WERI-Rb-1 (cell line): ENCODE data around the gene IFT22.
"Not testable (repeated sequence)": the region's sequence is repeated elsewhere in the genome, so short reads cannot be mapped to it uniquely, and the experiment has no call there.

Experiments used
- DNase-seq: peaks from one replicate; pipeline ENCODE4 v3.0.0-alpha.2; 2020
- H3K27ac ChIP-seq: fragments of 250-450 bp; sonication (Bioruptor Pico); 2 replicates; pipeline ENCODE4 v1.5.1; 2020; ENCODE audit warnings: mild to moderate bottlenecking, moderate library complexity
- H3K27me3 ChIP-seq: fragments of 250-450 bp; sonication (Bioruptor Pico); 2 replicates; pipeline ENCODE4 v1.5.1; 2021; ENCODE audit warnings: mild to moderate bottlenecking, low read depth, moderate library complexity; ENCODE audit not compliant: insufficient read depth, severe bottlenecking
- H3K36me3 ChIP-seq: fragments of 250-450 bp; sonication (Bioruptor Pico); 2 replicates; pipeline ENCODE4 v1.5.1; 2020; ENCODE audit warnings: mild to moderate bottlenecking, moderate library complexity
- H3K4me3 ChIP-seq: 2 replicates; pipeline ENCODE4 v1.5.1; 2011; ENCODE audit warnings: low read depth, mild to moderate bottlenecking, control low read depth, low read length
- H3K9me3 ChIP-seq: fragments of 250-450 bp; sonication (Bioruptor Pico); 2 replicates; pipeline ENCODE4 v1.5.1; 2021; ENCODE audit warnings: mild to moderate bottlenecking, moderate library complexity; ENCODE audit not compliant: severe bottlenecking
- CTCF ChIP-seq: IDR thresholded peaks from 2 replicates; pipeline ENCODE4 v1.5.1; 2011; ENCODE audit warnings: low read depth, mild to moderate bottlenecking, control low read depth, inconsistent platforms, low read length

The IFT22 gene

DNA sequence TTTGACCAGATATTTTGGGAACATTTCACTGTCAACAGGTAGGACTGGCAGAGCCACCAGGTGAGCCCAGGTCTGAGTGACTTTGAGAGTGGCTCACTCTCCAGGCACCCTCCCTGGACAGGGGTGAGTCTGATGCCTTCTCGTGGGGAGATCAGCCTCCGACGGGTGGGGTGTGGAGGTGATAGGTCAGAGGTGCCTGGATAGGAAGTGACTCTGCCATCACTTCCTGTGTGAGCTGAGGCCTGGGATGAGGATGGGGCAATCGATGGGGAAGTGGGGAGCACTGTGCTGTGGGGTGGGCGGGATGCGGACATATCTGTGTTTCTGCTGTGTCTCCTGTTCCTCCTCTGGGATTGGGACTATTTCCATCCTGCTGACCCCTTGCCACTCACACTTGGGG, 34.6 kb downstream of the IFT22 start:
- Histone ChIP-seq H3K27me3 (peaks cover 37% of the 10 kb centered on the region), H3K9me3 (no peaks in the 10 kb centered on the region)
- no peak for DNase-seq

GRCh38 chr7:101285880-101286279, 35.7 kb downstream of the IFT22 start:
- peaks cover 43% of the 10 kb centered on the region for H3K27me3 ChIP-seq
- not testable (repeated sequence) for H3K4me3 ChIP-seq, H3K36me3 ChIP-seq, H3K9me3 ChIP-seq, DNase-seq, H3K27ac ChIP-seq

More for the DNA sequence above, 34.6 kb downstream of the IFT22 start:
- TF ChIP-seq CTCF, result no peak
- no peaks in the 10 kb centered on the region for H3K36me3 ChIP-seq
- no peak overlapping the region for H3K27ac ChIP-seq
- no peak overlapping the region for H3K4me3 ChIP-seq

DNA sequence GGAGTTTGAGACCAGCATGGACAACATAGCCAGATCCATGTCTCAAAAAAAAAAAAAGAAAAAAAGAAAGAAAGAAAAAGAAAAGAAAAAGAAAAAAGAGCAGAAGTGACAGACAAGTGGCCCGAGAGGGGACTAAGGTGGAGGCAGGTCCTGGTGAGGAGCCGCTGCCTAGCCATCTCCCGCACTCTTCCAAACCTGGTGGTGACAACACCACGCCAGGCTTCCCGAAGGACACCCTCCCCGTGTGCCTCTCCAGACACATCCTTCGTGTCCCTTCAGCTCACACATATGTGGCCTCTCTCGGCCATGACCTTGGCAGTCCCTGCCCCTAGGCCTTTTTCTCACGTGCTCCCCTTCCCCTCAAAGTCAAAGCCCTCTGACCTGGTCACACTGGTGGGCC, 36.4 kb downstream of the IFT22 start:
- Histone ChIP-seq H3K27me3 (peaks cover 43% of the 10 kb centered on the region), H3K9me3 (no peaks in the 10 kb centered on the region), H3K36me3 (no peaks in the 10 kb centered on the region), H3K27ac (no peak overlapping the region), H3K4me3 (no peak overlapping the region)
- no peak for DNase-seq
- no peak for TF ChIP-seq CTCF

DNA sequence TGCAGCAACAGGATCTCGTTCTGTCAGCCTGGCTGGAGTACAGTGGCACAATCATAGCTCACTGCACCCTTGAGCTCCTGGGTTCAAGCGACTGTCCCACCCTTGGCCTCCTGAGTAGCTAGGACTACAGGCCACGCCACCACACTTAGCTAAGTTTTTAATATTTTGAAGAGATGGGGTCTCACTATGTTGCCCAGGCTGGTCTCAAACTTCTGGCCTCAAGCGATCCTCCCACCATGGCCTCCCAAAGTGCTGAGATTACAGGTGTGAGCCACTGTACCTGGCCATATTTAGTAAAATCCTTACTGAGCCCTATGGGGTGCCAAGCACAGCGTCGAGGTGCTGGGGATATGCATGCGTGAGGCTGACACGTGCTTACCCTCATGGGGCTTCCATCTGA, 40.7 kb downstream of the IFT22 start:
- H3K36me3 ChIP-seq, DNase-seq, H3K9me3 ChIP-seq, H3K27ac ChIP-seq, H3K4me3 ChIP-seq: not testable (repeated sequence)
- peaks cover 53% of the 10 kb centered on the region for H3K27me3 ChIP-seq

DNA sequence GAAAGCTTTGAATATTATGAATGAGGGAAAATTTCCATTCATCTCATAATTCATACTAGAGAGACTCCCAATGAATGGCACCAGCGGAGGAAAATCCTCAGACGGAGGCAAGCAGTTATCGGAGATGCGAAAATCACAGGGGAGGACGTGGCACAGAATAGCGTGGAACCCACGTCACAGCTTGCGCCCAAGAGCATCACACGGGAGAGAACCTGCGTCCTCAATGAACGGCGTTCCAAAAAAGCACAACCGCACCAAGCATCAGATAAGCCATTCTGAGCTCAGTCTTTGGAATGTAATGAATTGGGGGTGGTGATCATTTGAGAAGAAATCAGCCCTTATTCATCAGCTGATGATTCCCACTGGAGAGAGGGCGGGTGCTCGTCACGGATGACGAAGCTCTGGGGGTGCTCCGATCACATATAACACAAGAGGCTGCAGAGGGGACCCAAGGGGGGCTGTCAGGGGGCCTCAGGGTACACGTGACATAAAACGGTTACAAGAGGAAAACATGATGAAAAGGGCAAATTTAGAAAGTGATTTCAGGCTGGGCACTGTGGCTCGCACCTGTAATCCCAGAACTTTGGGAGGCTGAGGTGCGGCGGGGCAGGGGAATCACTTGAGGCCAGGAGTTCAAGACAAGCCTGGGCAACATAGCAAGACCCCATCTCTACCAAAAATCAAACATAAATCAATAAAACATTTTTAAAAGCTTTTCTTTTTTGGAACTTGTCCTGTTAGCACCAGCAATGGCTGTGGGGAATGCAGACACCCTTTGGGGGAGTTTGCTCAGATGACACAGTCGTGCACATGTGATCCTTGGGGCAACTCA, 42.9 kb downstream of the IFT22 start:
- H3K27me3 ChIP-seq, result peaks cover 47% of the 10 kb centered on the region
- H3K36me3 ChIP-seq, result no peaks in the 10 kb centered on the region
- no peak for TF ChIP-seq CTCF
- no peaks in the 10 kb centered on the region for H3K9me3 ChIP-seq
- H3K4me3 ChIP-seq, result no peak overlapping the region
- no peak for DNase-seq
- no peak overlapping the region for H3K27ac ChIP-seq

DNA sequence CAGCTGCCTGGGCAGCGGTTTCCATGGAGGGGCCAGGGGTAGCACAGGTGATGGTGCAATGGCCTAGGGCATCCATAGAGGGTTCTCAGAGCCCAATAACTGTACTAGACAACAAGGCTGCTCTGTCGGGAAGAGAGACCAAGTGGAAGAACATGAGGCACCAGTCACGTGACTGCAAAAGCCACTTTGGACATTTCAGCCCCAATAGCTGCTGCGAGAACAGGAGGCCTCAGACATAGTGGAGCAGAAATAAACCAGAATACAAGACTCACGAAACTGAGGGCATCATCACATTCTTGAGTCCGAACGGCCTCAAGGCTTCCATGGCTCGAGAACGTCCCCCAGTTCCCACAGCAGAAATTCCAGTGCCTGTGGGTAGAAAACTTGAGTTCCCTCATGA, 44.5 kb downstream of the IFT22 start:
- Histone ChIP-seq H3K27me3 (peaks cover 36% of the 10 kb centered on the region), H3K36me3 (no peaks in the 10 kb centered on the region), H3K9me3 (no peaks in the 10 kb centered on the region), H3K4me3 (no peak overlapping the region), H3K27ac (no peak overlapping the region)
- TF ChIP-seq CTCF, result no peak
- DNase-seq, result no peak

GRCh38 chr7:101273206-101273605, 48.4 kb downstream of the IFT22 start:
- H3K27me3 ChIP-seq, result peaks cover 18% of the 10 kb centered on the region
- H3K9me3 ChIP-seq, result no peaks in the 10 kb centered on the region
- no peaks in the 10 kb centered on the region for H3K36me3 ChIP-seq
- H3K4me3 ChIP-seq, result no peak overlapping the region
- TF ChIP-seq CTCF, result no peak
- DNase-seq, result no peak
- H3K27ac ChIP-seq, result no peak overlapping the region
